ENCODE data around the gene ATP6V0A4. TPM values are rescaled to one million over a fixed set of nuclear protein-coding genes. Genes with fewer than 3 reads are reported as not detected.

ATP6V0A4 gene
- total RNA-seq, 1 donor from 2014 or later, result not detected

DNA sequence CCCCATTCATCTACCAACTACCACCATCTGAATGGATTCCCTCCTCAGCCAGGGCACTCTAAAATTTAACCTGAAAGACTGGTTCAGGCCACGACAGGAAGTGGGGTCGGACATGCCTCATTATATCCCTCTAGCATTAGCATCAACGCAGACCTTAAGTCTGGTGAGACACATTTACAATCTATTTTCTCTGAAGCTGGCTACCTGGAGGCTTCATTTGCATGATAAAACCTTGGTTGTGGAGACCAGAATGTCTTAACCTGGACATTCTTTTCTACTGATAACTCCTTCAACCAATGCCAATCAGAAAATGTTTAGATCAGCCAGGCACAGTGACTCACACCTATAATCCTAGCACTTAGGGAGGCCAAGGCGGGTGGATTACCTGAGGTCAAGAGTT, 139.1 kb downstream of the ATP6V0A4 start:
- no peak overlapping the region for H3K27ac Mint-ChIP-seq (ENCODE audit: unreplicated experiment)
- no peaks in the 10 kb centered on the region for H3K36me3 Mint-ChIP-seq (ENCODE audit: low read depth, unreplicated experiment)
- no peak overlapping the region for H3K4me3 Mint-ChIP-seq (ENCODE audit: unreplicated experiment)
- peaks cover 11% of the 10 kb centered on the region for H3K4me1 Mint-ChIP-seq (ENCODE audit: unreplicated experiment)
- no peaks in the 10 kb centered on the region for H3K27me3 Mint-ChIP-seq (ENCODE audit: unreplicated experiment)
- H3K9me3 Mint-ChIP-seq (ENCODE audit: unreplicated experiment), result no peaks in the 10 kb centered on the region
- DNase-seq (ENCODE audit: low spot score), result no peak
- TF ChIP-seq, protein P1, sequence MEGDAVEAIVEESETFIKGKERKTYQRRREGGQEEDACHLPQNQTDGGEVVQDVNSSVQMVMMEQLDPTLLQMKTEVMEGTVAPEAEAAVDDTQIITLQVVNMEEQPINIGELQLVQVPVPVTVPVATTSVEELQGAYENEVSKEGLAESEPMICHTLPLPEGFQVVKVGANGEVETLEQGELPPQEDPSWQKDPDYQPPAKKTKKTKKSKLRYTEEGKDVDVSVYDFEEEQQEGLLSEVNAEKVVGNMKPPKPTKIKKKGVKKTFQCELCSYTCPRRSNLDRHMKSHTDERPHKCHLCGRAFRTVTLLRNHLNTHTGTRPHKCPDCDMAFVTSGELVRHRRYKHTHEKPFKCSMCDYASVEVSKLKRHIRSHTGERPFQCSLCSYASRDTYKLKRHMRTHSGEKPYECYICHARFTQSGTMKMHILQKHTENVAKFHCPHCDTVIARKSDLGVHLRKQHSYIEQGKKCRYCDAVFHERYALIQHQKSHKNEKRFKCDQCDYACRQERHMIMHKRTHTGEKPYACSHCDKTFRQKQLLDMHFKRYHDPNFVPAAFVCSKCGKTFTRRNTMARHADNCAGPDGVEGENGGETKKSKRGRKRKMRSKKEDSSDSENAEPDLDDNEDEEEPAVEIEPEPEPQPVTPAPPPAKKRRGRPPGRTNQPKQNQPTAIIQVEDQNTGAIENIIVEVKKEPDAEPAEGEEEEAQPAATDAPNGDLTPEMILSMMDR (IDR thresholded peaks at IDR 0.05; ENCODE audit: unreplicated experiment), result no peak

DNA sequence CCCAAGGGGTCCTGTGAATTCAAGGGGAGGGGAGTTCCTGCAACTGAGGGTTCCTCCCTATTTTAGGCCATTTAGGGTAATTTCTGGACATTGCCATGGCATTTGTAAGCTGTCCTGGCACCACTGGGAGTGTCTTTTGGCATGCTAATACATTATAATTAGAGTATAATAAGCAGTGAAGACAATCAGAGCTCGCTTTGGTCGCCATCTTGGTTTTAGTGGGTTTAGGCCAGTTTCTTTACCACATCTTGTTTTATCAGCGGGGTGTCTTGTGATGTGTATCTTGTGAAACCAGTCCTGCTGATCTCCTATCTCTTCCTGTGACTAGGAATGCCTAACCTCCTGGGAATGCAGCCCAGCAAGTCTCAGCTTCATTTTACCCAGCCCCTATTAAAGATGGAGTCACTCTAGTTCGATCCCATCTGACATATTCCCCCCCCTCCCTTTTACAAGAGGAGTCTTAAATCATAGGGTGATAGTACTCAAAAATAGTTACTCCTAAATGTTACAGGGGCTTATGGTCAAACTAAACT, 140.1 kb downstream of the ATP6V0A4 start:
- Mint-ChIP-seq H3K4me1 (ENCODE audit: unreplicated experiment) (peaks cover 4% of the 10 kb centered on the region), H3K4me3 (ENCODE audit: unreplicated experiment) (no peak overlapping the region), H3K27me3 (ENCODE audit: unreplicated experiment) (no peaks in the 10 kb centered on the region), H3K36me3 (ENCODE audit: low read depth, unreplicated experiment) (no peaks in the 10 kb centered on the region), H3K27ac (ENCODE audit: unreplicated experiment) (no peak overlapping the region), H3K9me3 (ENCODE audit: unreplicated experiment) (no peaks in the 10 kb centered on the region)
- no peak for DNase-seq (ENCODE audit: low spot score)
- TF ChIP-seq, protein P1 (IDR thresholded peaks at IDR 0.05; ENCODE audit: unreplicated experiment), result no peak

DNA sequence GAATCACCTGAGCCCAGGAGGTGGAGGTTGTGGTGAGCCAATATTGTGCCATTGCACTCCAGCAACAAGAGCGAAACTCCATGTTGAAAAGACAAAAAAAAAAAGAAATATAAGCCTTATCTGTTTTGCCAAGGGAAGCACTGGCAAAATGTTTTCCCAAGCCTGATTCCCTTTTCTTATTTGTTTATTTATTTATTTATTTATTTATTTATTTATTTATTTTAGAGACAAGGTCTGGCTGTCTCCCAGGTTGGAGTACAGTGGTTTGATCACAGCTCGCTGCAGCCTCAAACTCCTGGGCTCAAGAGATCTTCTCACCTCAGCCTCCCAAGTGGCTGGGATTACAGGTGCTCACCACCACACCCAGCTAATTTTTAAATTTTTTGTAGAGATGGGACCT, 141.0 kb downstream of the ATP6V0A4 start:
- peaks cover 1% of the 10 kb centered on the region for H3K27me3 Mint-ChIP-seq (ENCODE audit: unreplicated experiment)
- TF ChIP-seq, protein P1 (IDR thresholded peaks at IDR 0.05; ENCODE audit: unreplicated experiment), result no peak
- no peaks in the 10 kb centered on the region for H3K36me3 Mint-ChIP-seq (ENCODE audit: low read depth, unreplicated experiment)
- H3K4me1 Mint-ChIP-seq (ENCODE audit: unreplicated experiment), result peaks cover under 1% of the 10 kb centered on the region
- DNase-seq (ENCODE audit: low spot score), result no peak
- no peak overlapping the region for H3K27ac Mint-ChIP-seq (ENCODE audit: unreplicated experiment)
- no peak overlapping the region for H3K4me3 Mint-ChIP-seq (ENCODE audit: unreplicated experiment)
- no peaks in the 10 kb centered on the region for H3K9me3 Mint-ChIP-seq (ENCODE audit: unreplicated experiment)

Other genes starting within 250 kb of the ATP6V0A4 start
- not detected for gene SVOPL, start 96.8 kb downstream of the ATP6V0A4 start, total RNA-seq (ENCODE audit: unreplicated experiment)
- gene TMEM213, start 202 bp downstream of the ATP6V0A4 start, total RNA-seq (ENCODE audit: unreplicated experiment), result not detected
- 10.8 TPM for gene KIAA1549, start 183.2 kb upstream of the ATP6V0A4 start, total RNA-seq (ENCODE audit: unreplicated experiment)
- gene ZC3HAV1L, start 237.8 kb upstream of the ATP6V0A4 start, total RNA-seq (ENCODE audit: unreplicated experiment), result 12.4 TPM